HepG2 (cell line): ENCODE data around the gene SPRED2. TPM values are rescaled to one million over a fixed set of nuclear protein-coding genes. Genes with fewer than 3 reads are reported as not detected.
A peak's percentile ranks its signal among the peaks of the same experiment; 100 is the strongest.

Source experiments
- CEBPG ChIP-seq: IDR thresholded peaks from 2 replicates; pipeline ENCODE4 v1.6.1; 2016
- FOXK1 ChIP-seq: sonication (generic); formaldehyde crosslinking; IDR thresholded peaks from 2 replicates; pipeline ENCODE4 v1.4.0; 2020; ENCODE audit warnings: low read depth, missing genetic modification reagents, borderline replicate concordance
- FOXP4 ChIP-seq: sonication (generic); formaldehyde crosslinking; IDR thresholded peaks from 2 replicates; pipeline ENCODE4 v1.4.0; 2020; ENCODE audit warnings: missing genetic modification reagents
- GABPA ChIP-seq, 2 experiments: IDR thresholded peaks; 2 replicates each; pipeline ENCODE4 v1.6.1; 2011 to 2016; ENCODE audit warnings: low read depth in 2 of 2, low read length in 1 of 2, missing biosample characterization in 1 of 2, missing genetic modification characterization in 1 of 2
- HNF1A ChIP-seq, 2 experiments: sonication (generic) in 1 of 2; formaldehyde crosslinking in 1 of 2; IDR thresholded peaks; 2 replicates each; pipeline versions ENCODE4 v1.4.0 to v1.6.1; 2016 to 2020; ENCODE audit warnings: borderline replicate concordance in 1 of 2, low read depth in 1 of 2, mild to moderate bottlenecking in 1 of 2, missing genetic modification reagents in 1 of 2
- HNF1B ChIP-seq: sonication (generic); formaldehyde crosslinking; IDR thresholded peaks from 2 replicates; pipeline ENCODE4 v1.5.1; 2020; ENCODE audit warnings: mild to moderate bottlenecking, moderate library complexity, missing genetic modification reagents
- KLF12 ChIP-seq: sonication (generic); formaldehyde crosslinking; IDR thresholded peaks from 2 replicates; pipeline ENCODE4 v1.4.0; 2020; ENCODE audit warnings: missing genetic modification reagents, borderline replicate concordance
- KMT2B ChIP-seq: IDR thresholded peaks from 2 replicates; pipeline ENCODE4 v1.6.1; 2016; ENCODE audit warnings: missing genetic modification reagents, missing compliant biosample characterization
- MATR3 ChIP-seq: sonication (generic); formaldehyde crosslinking; IDR thresholded peaks from 2 replicates; pipeline ENCODE4 v1.4.0; 2020; ENCODE audit warnings: missing genetic modification reagents
- NFE2 ChIP-seq: sonication (generic); formaldehyde crosslinking; IDR thresholded peaks from 2 replicates; pipeline ENCODE4 v1.4.0; 2020; ENCODE audit warnings: missing genetic modification reagents
- STAG1 ChIP-seq: sonication (generic); formaldehyde crosslinking; IDR thresholded peaks from 2 replicates; pipeline ENCODE4 v1.4.0; 2020; ENCODE audit warnings: missing genetic modification reagents
- YEATS2 ChIP-seq: sonication (generic); formaldehyde crosslinking; IDR thresholded peaks from 2 replicates; pipeline ENCODE4 v1.4.0; 2020; ENCODE audit warnings: missing genetic modification reagents, borderline replicate concordance
- ZKSCAN8 ChIP-seq: IDR thresholded peaks from 2 replicates; pipeline ENCODE4 v1.6.1; 2016; ENCODE audit warnings: borderline replicate concordance, missing genetic modification reagents, missing compliant biosample characterization
- ZNF331 ChIP-seq: sonication (generic); formaldehyde crosslinking; IDR thresholded peaks from 2 replicates; pipeline ENCODE4 v1.4.0; 2020; ENCODE audit warnings: missing genetic modification reagents
- ZNF337 ChIP-seq: sonication (generic); formaldehyde crosslinking; IDR thresholded peaks from 2 replicates; pipeline ENCODE4 v1.5.1; 2020; ENCODE audit warnings: missing genetic modification reagents, low read depth, mild to moderate bottlenecking, borderline replicate concordance
- ZNF746 ChIP-seq: sonication (generic); formaldehyde crosslinking; IDR thresholded peaks from 2 replicates; pipeline ENCODE4 v1.8.0; 2022; ENCODE audit warnings: mild to moderate bottlenecking, missing genetic modification reagents
- ZNF788 ChIP-seq: sonication (generic); formaldehyde crosslinking; IDR thresholded peaks from 2 replicates; pipeline ENCODE4 v1.5.0; 2020; ENCODE audit warnings: mild to moderate bottlenecking, missing genetic modification reagents, borderline replicate concordance
- polyA plus RNA-seq, 8 experiments: library from polyadenylated mRNA; depleted of rRNA in 3 of 8; stranded (reverse) in 7 of 8; unstranded in 1 of 8; fragments of >200 nt; fragmentation: Illumina TruSeq in 4 of 8; extraction: Trizol in 4 of 8; gene quantifications; 2 replicates each; pipeline versions ENCODE4 v1.2.1 to v1.2.3, GENCODE V29; 2011 to 2016; ENCODE audit warnings: low read depth in 4 of 8, missing spikeins in 1 of 8, mixed read lengths in 1 of 8; ENCODE audit not compliant: insufficient read depth in 1 of 8
- total RNA-seq, 5 experiments: library from RNA; depleted of rRNA; stranded (reverse); fragments of >200 nt; fragmentation: Illumina TruSeq; extraction: Trizol; gene quantifications; 2 replicates each; pipeline ENCODE4 v1.2.3, GENCODE V29; 2016; ENCODE audit warnings: low read depth in 1 of 5
- TF ChIP-seq, protein P1 (sequence below): sonication (generic); formaldehyde crosslinking; IDR thresholded peaks from 2 replicates; pipeline ENCODE4 v1.8.0; 2022; ENCODE audit warnings: missing genetic modification reagents, mild to moderate bottlenecking, moderate library complexity, borderline replicate concordance

Gene SPRED2
- total and polyA plus RNA-seq, 2 of the 13 experiments (the other 11 are each of a cell fraction or from before 2014, with no cell fraction given), result 13.0 to 37.0 TPM

DNA sequence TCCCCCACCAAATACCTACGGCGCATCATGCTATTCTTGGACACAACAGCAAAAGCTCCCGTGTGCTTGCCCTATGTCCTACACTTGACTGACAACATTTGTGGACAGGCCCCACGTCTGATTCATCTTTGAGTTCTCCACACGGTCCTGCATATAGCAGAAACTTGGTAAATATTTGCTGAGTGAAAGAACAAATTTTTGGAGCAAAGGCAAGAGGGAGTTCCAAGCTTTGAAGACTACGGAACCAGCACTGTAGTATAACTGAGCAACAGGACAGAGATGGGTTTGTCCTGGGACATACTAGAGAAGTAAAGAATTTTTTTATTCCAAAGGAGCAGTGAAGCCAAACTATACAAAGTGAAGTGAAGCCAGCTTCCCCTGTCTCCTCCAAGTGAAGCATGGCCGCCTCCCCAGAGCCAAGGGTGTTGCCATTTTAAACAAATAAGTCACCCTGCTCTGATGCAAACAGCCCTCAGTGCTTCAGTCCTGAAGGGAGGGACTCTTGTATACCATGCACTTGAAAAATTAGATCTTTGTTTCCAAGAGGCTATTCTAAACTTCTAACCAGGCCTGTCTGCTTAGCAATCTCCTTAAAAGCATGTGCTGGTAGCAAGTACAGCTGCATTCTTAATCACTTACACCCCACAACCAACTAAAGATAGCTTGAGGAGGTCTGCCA is 35.9 kb downstream of the SPRED2 start (continued):
- TF ChIP-seq KLF12 (no peak), ZNF788 (peak; percentile 66; the same call in 1 of the 2 replicates), ZKSCAN8 (peak; percentile 85), MATR3 (CRISPR knock-in tag) (no peak), NFE2 (CRISPR knock-in tag) (no peak), ZNF746 (CRISPR knock-in tag) (peak; percentile 56; the same call in 1 of the 2 replicates), CEBPG (peak; percentile 25; the same call in 1 of the 2 replicates), KMT2B (peak; percentile 50; the same call in 1 of the 2 replicates), HNF1A (IDR thresholded peaks at IDR 0.05; ENCODE audit: low read depth) (no peak; the same call in 1 of the 2 replicates), HNF1A (CRISPR knock-in tag; IDR thresholded peaks at IDR 0.05; ENCODE audit: borderline replicate concordance) (peak; percentile 31; the same call in 1 of the 2 replicates), STAG1 (CRISPR knock-in tag) (0 out of 2 replicates have a peak, but pooled peaks have one; percentile 25), FOXP4 (CRISPR knock-in tag) (peak; percentile 84), ZNF337 (CRISPR knock-in tag) (peak; percentile 86; the same call in 1 of the 2 replicates), FOXK1 (CRISPR knock-in tag) (peak; percentile 61; the same call in 1 of the 2 replicates), GABPA (IDR thresholded peaks at IDR 0.05; ENCODE audit: low read depth, low read length) (no peak), GABPA (CRISPR knock-in tag; IDR thresholded peaks at IDR 0.05; ENCODE audit: low read depth) (peak; percentile 54; the same call in 1 of the 2 replicates), HNF1B (CRISPR knock-in tag) (peak; percentile 26; the same call in 1 of the 2 replicates), YEATS2 (CRISPR knock-in tag) (0 out of 2 replicates have a peak, but pooled peaks have one; percentile 14), ZNF331 (CRISPR knock-in tag) (peak; percentile 81; the same call in 1 of the 2 replicates)
- TF ChIP-seq, protein P1, sequence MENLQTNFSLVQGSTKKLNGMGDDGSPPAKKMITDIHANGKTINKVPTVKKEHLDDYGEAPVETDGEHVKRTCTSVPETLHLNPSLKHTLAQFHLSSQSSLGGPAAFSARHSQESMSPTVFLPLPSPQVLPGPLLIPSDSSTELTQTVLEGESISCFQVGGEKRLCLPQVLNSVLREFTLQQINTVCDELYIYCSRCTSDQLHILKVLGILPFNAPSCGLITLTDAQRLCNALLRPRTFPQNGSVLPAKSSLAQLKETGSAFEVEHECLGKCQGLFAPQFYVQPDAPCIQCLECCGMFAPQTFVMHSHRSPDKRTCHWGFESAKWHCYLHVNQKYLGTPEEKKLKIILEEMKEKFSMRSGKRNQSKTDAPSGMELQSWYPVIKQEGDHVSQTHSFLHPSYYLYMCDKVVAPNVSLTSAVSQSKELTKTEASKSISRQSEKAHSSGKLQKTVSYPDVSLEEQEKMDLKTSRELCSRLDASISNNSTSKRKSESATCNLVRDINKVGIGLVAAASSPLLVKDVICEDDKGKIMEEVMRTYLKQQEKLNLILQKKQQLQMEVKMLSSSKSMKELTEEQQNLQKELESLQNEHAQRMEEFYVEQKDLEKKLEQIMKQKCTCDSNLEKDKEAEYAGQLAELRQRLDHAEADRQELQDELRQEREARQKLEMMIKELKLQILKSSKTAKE, result 0 out of 2 replicates have a peak, but pooled peaks have one; percentile 40
